ENCODE results near the gene ANXA4. TPM values are rescaled to one million over a fixed set of nuclear protein-coding genes. Genes with fewer than 3 reads are reported as not detected.

The ANXA4 gene
- total and polyA plus RNA-seq, 4 donors = 17.6 to 135 (median 59.4) TPM

DNA sequence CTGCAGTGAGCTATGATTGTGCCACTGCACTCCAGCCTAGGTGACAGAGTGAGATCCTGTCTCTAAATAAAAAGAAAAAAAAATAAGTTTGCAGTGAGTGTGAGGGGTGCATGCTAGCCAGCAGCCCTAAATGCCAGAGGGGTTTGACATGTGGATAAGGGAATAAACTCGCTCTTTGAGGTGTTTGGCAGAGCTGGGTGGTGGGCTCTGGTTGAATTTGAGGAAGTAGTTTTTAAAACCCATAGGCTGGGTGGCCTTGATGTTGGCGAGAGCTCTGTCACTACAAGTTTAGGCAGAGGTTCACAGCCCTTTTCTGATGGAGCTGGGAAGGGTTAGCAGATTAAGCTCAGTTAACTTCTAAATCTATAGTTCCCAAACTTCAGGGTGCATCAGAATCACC, 3.1 kb downstream of the ANXA4 start:
- Histone ChIP-seq H3K4me1 (ENCODE audit: control insufficient read depth in 4 of 4, insufficient read depth in 4 of 4, low read length in 3 of 4) (peaks cover 10 to 29% (median 15%) of the 10 kb centered on the region in 4 donors), H3K9me3 (ENCODE audit: control insufficient read depth in 4 of 4, low read length in 3 of 4) (no peaks in the 10 kb centered on the region), H3K27me3 (ENCODE audit: control insufficient read depth in 4 of 4, insufficient read depth in 4 of 4, low read length in 3 of 4) (no peaks in the 10 kb centered on the region), H3K4me3 (ENCODE audit: low read depth in 1 of 3, low read length in 3 of 3) (no peak overlapping the region), H3K27ac (ENCODE audit: low read depth in 1 of 2, low read length in 2 of 2) (no peak overlapping the region), H3K9ac (ENCODE audit: low read depth in 1 of 2, low read length in 2 of 2) (no peak overlapping the region), H3K36me3 (ENCODE audit: control insufficient read depth in 4 of 4, insufficient read depth in 3 of 4, low read depth in 1 of 4, low read length in 3 of 4) (no peaks in the 10 kb centered on the region)
- TF ChIP-seq MAX (IDR thresholded peaks at IDR 0.05) = no peak
- TF ChIP-seq NR2F2 (IDR thresholded peaks at IDR 0.05) = no peak
- no peak for TF ChIP-seq YY1 (IDR thresholded peaks at IDR 0.05)
- TF ChIP-seq EGR1 (IDR thresholded peaks at IDR 0.05; ENCODE audit: low read depth in 2 of 2) = no peak
- TF ChIP-seq FOXA1 (IDR thresholded peaks at IDR 0.05) = no peak
- TF ChIP-seq CTCF (IDR thresholded peaks at IDR 0.05; ENCODE audit: low read depth, low read length, missing input control) = no peak
- no peak for TF ChIP-seq RAD21 (IDR thresholded peaks at IDR 0.05)
- no peak for DNase-seq (ENCODE audit: low spot score)
- WGBS = 93% methylated on average over 2 of the region's 2 CpGs

DNA sequence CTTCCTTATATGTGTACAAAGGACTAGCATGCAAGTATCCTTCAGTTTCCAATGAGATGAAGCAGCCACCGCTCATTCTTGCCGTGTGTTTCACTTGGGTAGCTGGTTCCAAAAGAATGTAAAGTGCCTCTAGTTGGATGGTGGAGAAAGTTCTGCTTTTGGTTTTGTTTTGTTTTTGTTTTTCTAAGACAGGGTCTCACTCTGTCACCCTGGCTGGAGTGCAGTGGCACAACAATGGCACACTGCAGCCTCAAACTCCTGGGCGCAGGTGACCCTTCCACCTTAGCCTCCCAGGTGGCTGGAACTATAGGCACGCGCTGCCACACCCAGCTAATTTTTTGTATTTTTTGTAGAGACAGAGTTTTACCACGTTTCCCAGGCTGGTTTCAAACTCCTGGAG, 8.3 kb downstream of the ANXA4 start:
- H3K4me1 ChIP-seq (ENCODE audit: control insufficient read depth in 4 of 4, insufficient read depth in 4 of 4, low read length in 3 of 4) = peaks cover 14 to 43% (median 27%) of the 10 kb centered on the region in 4 donors
- 87% methylated on average over 6 of the region's 6 CpGs for WGBS
- DNase-seq (ENCODE audit: low spot score) = no peak
- no peak overlapping the region for H3K27ac ChIP-seq (ENCODE audit: low read depth in 1 of 2, low read length in 2 of 2)
- no peak overlapping the region for H3K9ac ChIP-seq (ENCODE audit: low read depth in 1 of 2, low read length in 2 of 2)
- H3K4me3 ChIP-seq (ENCODE audit: low read depth in 1 of 3, low read length in 3 of 3) = no peak overlapping the region
- TF ChIP-seq RXRA (IDR thresholded peaks at IDR 0.05) = no peak
- TF ChIP-seq NR2F2 (IDR thresholded peaks at IDR 0.05) = no peak
- TF ChIP-seq CTCF (IDR thresholded peaks at IDR 0.05; ENCODE audit: low read depth, low read length, missing input control) = no peak
- no peak for TF ChIP-seq YY1 (IDR thresholded peaks at IDR 0.05)
- TF ChIP-seq HNF4G (IDR thresholded peaks at IDR 0.05) = no peak
- TF ChIP-seq EGR1 (IDR thresholded peaks at IDR 0.05; ENCODE audit: low read depth in 2 of 2) = no peak
- H3K9me3 ChIP-seq (ENCODE audit: control insufficient read depth in 4 of 4, low read length in 3 of 4) = no peaks in the 10 kb centered on the region
- H3K36me3 ChIP-seq (ENCODE audit: control insufficient read depth in 4 of 4, insufficient read depth in 3 of 4, low read depth in 1 of 4, low read length in 3 of 4) = peaks cover 0 to 1% (median 0%) of the 10 kb centered on the region in 4 donors
- H3K27me3 ChIP-seq (ENCODE audit: control insufficient read depth in 4 of 4, insufficient read depth in 4 of 4, low read length in 3 of 4) = no peaks in the 10 kb centered on the region

GRCh38 chr2:69753659-69754363, 11.9 kb downstream of the ANXA4 start:
- TF ChIP-seq TAF1 (conservative IDR thresholded peaks at IDR 0.05) = no peak
- TF ChIP-seq JUND (IDR thresholded peaks at IDR 0.05) = no peak
- TF ChIP-seq EGR1 (IDR thresholded peaks at IDR 0.05; ENCODE audit: low read depth in 2 of 2) = no peak
- TF ChIP-seq RAD21 (IDR thresholded peaks at IDR 0.05) = no peak
- TF ChIP-seq ZBTB33 (IDR thresholded peaks at IDR 0.05) = no peak
- TF ChIP-seq NR2F2 (IDR thresholded peaks at IDR 0.05) = no peak
- TF ChIP-seq YY1 (IDR thresholded peaks at IDR 0.05) = peak; percentile 15
- TF ChIP-seq RXRA (IDR thresholded peaks at IDR 0.05) = peak in 1 of 2 donors; percentile 14
- TF ChIP-seq HNF4A (conservative IDR thresholded peaks at IDR 0.05) = no peak
- no peak for TF ChIP-seq MAX (IDR thresholded peaks at IDR 0.05)
- Histone ChIP-seq H3K9me3 (ENCODE audit: control insufficient read depth in 4 of 4, low read length in 3 of 4) (no peaks in the 10 kb centered on the region), H3K27me3 (ENCODE audit: control insufficient read depth in 4 of 4, insufficient read depth in 4 of 4, low read length in 3 of 4) (no peaks in the 10 kb centered on the region), H3K36me3 (ENCODE audit: control insufficient read depth in 4 of 4, insufficient read depth in 3 of 4, low read depth in 1 of 4, low read length in 3 of 4) (peaks cover 0 to 5% (median 2%) of the 10 kb centered on the region in 4 donors), H3K4me3 (ENCODE audit: low read depth in 1 of 3, low read length in 3 of 3) (no peak overlapping the region), H3K4me1 (ENCODE audit: control insufficient read depth in 4 of 4, insufficient read depth in 4 of 4, low read length in 3 of 4) (peaks cover 14 to 49% (median 29%) of the 10 kb centered on the region in 4 donors), H3K9ac (ENCODE audit: low read depth in 1 of 2, low read length in 2 of 2) (no peak overlapping the region), H3K27ac (ENCODE audit: low read depth in 1 of 2, low read length in 2 of 2) (peak overlapping the region; percentile 5 to 53)
- DNase-seq (ENCODE audit: low spot score) = no peak
- 47% methylated on average over 3 of the region's 3 CpGs for WGBS

Measured in liver (tissue), 9 donors.